Kidney (tissue), 14 donors: ENCODE measurements around the gene HOXA4. TPM values are rescaled to one million over a fixed set of nuclear protein-coding genes. Genes with fewer than 3 reads are reported as not detected.
A peak's percentile ranks its signal among the peaks of the same experiment; 100 is the strongest.

Source experiments
- DNase-seq, 5 donors: peaks; one replicate each; pipeline ENCODE4 v3.0.0-alpha.2; 2013 to 2020
- FAIRE-seq: peaks from 2 replicates; lab custom pipeline; 2012; peaks lifted over from hg19 to GRCh38; lab: Jason Lieb, UNC
- H3K27ac ChIP-seq, 2 donors: one replicate each; pipeline ENCODE4 v1.7.0; 2013; ENCODE audit warnings: low read depth in 2 of 2, low read length in 2 of 2, inconsistent platforms in 1 of 2
- H3K27me3 ChIP-seq: one replicate; pipeline ENCODE4 v1.7.1; 2013; ENCODE audit warnings: low read length, inconsistent platforms; ENCODE audit not compliant: control insufficient read depth, insufficient read depth
- H3K36me3 ChIP-seq, 3 donors: one replicate each; pipeline versions ENCODE4 v1.7.0 to v1.7.1; 2013; ENCODE audit warnings: low read length in 3 of 3, control low read depth in 1 of 3, inconsistent platforms in 1 of 3; ENCODE audit not compliant: insufficient read depth in 3 of 3, control insufficient read depth in 2 of 3
- H3K4me1 ChIP-seq, 3 donors: one replicate each; pipeline versions ENCODE4 v1.7.0 to v1.7.1; 2013; ENCODE audit warnings: low read length in 3 of 3, inconsistent platforms in 1 of 3, low read depth in 1 of 3; ENCODE audit not compliant: control insufficient read depth in 2 of 3, insufficient read depth in 2 of 3
- H3K4me3 ChIP-seq, 3 donors: one replicate each; pipeline versions ENCODE4 v1.7.0 to v1.8.1; 2013; ENCODE audit warnings: low read length in 3 of 3, control low read depth in 1 of 3, inconsistent platforms in 1 of 3
- H3K9ac ChIP-seq, 3 donors: one replicate each; pipeline versions ENCODE4 v1.7.0 to v1.7.1; 2013; ENCODE audit warnings: low read length in 3 of 3, control low read depth in 1 of 3, inconsistent platforms in 1 of 3
- H3K9me3 ChIP-seq, 3 donors: one replicate each; pipeline versions ENCODE4 v1.7.0 to v1.7.1; 2013; ENCODE audit warnings: low read length in 3 of 3, control low read depth in 1 of 3, inconsistent platforms in 1 of 3; ENCODE audit not compliant: control insufficient read depth in 2 of 3, insufficient read depth in 1 of 3
- intact Hi-C: fragments of 100-400 bp; cut with DNase I; formaldehyde crosslinking; loops from one replicate; pipeline ENCODE4 v1.11.1; 2022
- polyA plus RNA-seq: library from polyadenylated mRNA; stranded (reverse); fragments of 350-450 nt; fragmentation: Illumina TruSeq; extraction: RNeasy Lipid Tissue Mini Kit (QIAGEN cat#74804); gene quantifications from one replicate; pipeline ENCODE4 v1.2.3, GENCODE V29; 2014; ENCODE audit warnings: low read depth, low replicate concordance; ENCODE audit not compliant: insufficient read depth
- total RNA-seq: library from RNA; stranded (reverse); fragmentation: NEBNext Ultra II Directional; extraction: Animal tissue kit (Norgen Biotek cat#: 25700); gene quantifications from one replicate; pipeline ENCODE4 v1.2.1, GENCODE V29; 2021
- TF ChIP-seq, protein P1 (sequence below): IDR thresholded peaks from 3 replicates; pipeline ENCODE4 v1.5.1; 2012; ENCODE audit warnings: mild to moderate bottlenecking, moderate library complexity, borderline replicate concordance; ENCODE audit not compliant: insufficient read depth; ENCODE audit errors: extremely low read depth
- donor health status: control.
- donor health status: control.
- donor health status: control.
- donor health status: control.
- donor health status: control.
- donor health status: DM: yes; HTN: yes; CAD: no.
- donor health status: Normal renal cell carcinoma (clear cell type).

The HOXA4 gene
- total and polyA plus RNA-seq, 2 donors from 2014 or later, result 11.2 to 13.0 TPM

DNA sequence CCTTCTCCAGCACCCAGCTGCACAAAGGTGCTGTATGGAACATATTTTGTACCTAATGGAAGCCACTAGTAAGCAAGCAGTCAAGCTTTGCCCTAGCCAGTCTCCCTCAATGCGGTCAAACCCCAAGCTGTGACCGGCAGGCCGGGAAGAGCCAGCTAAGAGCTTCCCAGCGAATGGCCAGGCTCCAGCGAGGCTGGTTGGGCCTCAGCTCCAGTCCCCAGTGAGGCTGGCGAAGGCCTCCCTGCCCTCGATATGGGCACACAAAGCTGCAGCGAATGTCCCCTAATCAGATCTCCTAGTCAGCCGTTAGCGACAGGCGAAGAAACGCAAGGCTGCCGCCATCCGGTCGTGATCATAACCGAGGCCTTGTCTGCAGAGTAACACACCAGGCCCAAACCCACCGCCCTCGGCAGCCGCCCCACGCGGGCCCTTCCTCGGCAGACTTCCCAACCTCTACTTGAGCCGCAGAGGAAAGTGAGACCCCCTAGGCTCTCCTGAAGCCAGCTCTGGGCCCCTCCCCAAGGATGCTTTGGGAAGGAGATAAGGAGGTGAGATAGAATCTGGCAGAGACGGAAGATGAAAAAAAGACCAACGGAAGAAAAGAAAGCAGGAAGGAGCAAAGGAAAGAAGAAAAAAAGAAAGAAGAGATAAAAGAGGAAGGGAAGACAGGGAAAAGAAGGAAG, 37.8 kb upstream of the HOXA4 start:
- no peaks in the 10 kb centered on the region for H3K9me3 ChIP-seq
- TF ChIP-seq, protein P1, sequence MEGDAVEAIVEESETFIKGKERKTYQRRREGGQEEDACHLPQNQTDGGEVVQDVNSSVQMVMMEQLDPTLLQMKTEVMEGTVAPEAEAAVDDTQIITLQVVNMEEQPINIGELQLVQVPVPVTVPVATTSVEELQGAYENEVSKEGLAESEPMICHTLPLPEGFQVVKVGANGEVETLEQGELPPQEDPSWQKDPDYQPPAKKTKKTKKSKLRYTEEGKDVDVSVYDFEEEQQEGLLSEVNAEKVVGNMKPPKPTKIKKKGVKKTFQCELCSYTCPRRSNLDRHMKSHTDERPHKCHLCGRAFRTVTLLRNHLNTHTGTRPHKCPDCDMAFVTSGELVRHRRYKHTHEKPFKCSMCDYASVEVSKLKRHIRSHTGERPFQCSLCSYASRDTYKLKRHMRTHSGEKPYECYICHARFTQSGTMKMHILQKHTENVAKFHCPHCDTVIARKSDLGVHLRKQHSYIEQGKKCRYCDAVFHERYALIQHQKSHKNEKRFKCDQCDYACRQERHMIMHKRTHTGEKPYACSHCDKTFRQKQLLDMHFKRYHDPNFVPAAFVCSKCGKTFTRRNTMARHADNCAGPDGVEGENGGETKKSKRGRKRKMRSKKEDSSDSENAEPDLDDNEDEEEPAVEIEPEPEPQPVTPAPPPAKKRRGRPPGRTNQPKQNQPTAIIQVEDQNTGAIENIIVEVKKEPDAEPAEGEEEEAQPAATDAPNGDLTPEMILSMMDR, result no peak
- H3K36me3 ChIP-seq, result peaks cover 0 to 5% (median 2%) of the 10 kb centered on the region in 3 donors
- H3K4me3 ChIP-seq, result peak overlapping the region; percentile 59 to 86 (median 74)
- intact Hi-C loops, result no loop called here
- H3K27ac ChIP-seq, result peak overlapping the region; percentile 94 to 96
- DNase-seq (peak in 2 of 5 donors; percentile 82 to 88), FAIRE-seq (no peak)
- peak overlapping the region; percentile 57 to 95 (median 79) for H3K9ac ChIP-seq
- H3K4me1 ChIP-seq, result peaks cover 0 to 2% (median 0%) of the 10 kb centered on the region in 3 donors
- H3K27me3 ChIP-seq, result no peaks in the 10 kb centered on the region

DNA sequence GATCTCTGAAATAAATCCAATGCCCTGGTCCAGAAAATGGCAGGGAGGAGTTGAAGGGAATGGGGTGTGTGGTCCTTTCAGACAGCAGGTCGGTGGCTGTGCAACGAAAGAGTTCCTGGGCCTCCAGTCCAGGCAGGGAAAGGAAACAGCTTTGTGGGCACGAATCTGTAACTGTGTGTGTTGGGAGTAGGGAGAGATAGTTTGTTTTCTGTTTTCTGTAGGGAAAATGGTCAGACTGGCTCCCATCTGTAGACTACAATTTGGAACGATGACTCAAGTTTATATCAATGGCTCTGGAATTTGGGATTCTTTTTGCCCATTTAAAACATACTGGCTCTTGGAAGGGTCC, 37.3 kb upstream of the HOXA4 start:
- Histone ChIP-seq H3K9me3 (no peaks in the 10 kb centered on the region), H3K9ac (peak overlapping the region; percentile 57 to 95 (median 79)), H3K27me3 (no peaks in the 10 kb centered on the region), H3K4me3 (peak overlapping the region; percentile 59 to 86 (median 74)), H3K4me1 (peaks cover 0 to 2% (median 0%) of the 10 kb centered on the region in 3 donors), H3K36me3 (peaks cover 0 to 8% (median 5%) of the 10 kb centered on the region in 3 donors), H3K27ac (peak overlapping the region; percentile 94 to 96)
- DNase-seq (peak in 1 of 5 donors; percentile 22), FAIRE-seq (no peak)
- TF ChIP-seq, protein P1, result no peak
- intact Hi-C loops, result no loop called here

DNA sequence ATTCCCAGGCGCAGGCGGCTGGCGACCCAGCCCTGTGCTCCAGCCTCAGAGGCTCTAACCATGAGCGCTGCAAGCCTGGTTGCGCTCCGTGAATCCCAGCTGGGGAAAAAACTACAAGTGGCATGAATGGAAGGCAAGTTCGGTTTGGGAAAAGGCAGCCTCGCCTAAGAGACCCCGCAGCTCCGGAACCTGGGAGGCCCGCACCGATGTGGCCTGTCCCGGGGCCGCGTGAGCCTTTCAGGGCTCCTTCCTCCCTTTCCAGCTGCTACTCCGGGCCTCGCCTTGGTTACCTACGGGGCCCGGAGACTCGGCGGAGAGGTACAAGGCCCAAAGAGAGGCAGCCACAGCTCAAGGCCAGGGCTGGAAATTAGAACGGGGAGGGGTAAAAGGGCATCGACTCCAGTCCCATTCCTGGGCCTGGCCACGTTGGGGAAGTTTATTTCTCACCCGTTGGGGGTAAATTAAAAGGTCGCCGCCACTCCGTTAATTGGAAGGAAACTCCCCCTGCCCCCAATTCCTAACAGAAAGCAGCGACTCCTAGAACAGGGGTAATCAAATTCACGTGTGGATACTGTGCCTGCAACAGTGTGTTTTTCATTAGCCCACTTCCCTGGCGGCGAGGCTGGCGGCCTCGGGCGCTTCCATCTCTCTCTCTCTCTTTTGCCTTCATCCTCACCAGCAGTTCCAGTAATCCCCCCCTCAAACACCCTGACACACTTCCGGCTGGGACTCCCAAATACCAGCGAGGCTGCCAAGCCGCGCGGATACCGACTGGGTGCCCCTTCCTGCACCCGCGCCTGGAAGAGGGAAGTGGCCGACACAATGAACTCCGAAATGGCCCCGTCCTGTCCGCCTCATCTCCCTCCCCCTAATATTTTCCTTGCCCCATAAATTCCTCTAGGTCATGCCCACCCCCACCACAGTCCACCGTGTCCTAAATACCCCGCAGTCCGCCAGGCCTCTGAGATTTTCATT, 36.3 kb upstream of the HOXA4 start:
- TF ChIP-seq, protein P1, result no peak
- Histone ChIP-seq H3K4me1 (peaks cover 0 to 2% (median 0%) of the 10 kb centered on the region in 3 donors), H3K9me3 (no peaks in the 10 kb centered on the region), H3K4me3 (peak overlapping the region; percentile 60 to 86 (median 74)), H3K27me3 (no peaks in the 10 kb centered on the region), H3K9ac (peak overlapping the region; percentile 57 to 95 (median 79)), H3K36me3 (peaks cover 0 to 9% (median 5%) of the 10 kb centered on the region in 3 donors), H3K27ac (peak overlapping the region; percentile 94 to 96)
- DNase-seq (peak in 2 of 5 donors; percentile 85), FAIRE-seq (no peak)
- intact Hi-C loops, result no loop called here
